ENCODE measurements around the gene ALKBH5. TPM values are rescaled to one million over a fixed set of nuclear protein-coding genes. Genes with fewer than 3 reads are reported as not detected.

ALKBH5 gene
- total and polyA plus RNA-seq, 9 of the 15 experiments (the other 6 are each of a cell fraction or from before 2014, with no cell fraction given) = 11.4 to 70.0 (median 47.4) TPM

- no peak for TF ChIP-seq ILK (tag; IDR thresholded peaks at IDR 0.05; ENCODE audit: borderline replicate concordance, low read depth)
Measured at GRCh38 chr17:18257982-18258355, 74.3 kb downstream of the ALKBH5 start (continued).

- DNase-seq (ENCODE audit: extremely low read depth in 1 of 4, low spot score in 3 of 4) (peak; percentile 55 to 71 (median 66)), ATAC-seq (peak; percentile 77), FAIRE-seq (no peak)
- H2AFZ ChIP-seq (ENCODE audit: low read depth, low read length) = peak within 1 kb of the TSS; percentile 95
- in situ Hi-C loops (cut with MboI) (no loop called here), intact Hi-C loops (cut with micrococcal nuclease) (no loop called here)
- no peaks in the 10 kb centered on the region for H4K20me1 ChIP-seq (replicated peaks; ENCODE audit: control insufficient read depth, insufficient read depth, low read length)
- H3K9ac ChIP-seq (ENCODE audit: insufficient read depth in 1 of 2, low read depth in 2 of 2, low read length in 2 of 2) = peak within 1 kb of the TSS; percentile 71 to 93
- H3K9me3 ChIP-seq (replicated peaks; ENCODE audit: control insufficient read depth, insufficient read depth, low read depth, low read length) = no peaks in the 10 kb centered on the region
- no peaks in the 10 kb centered on the region for H3K9me1 ChIP-seq (ENCODE audit: control insufficient read depth, insufficient read depth, low read length)
- ChIA-PET POLR2A (interaction anchor here (0.6 to 2.6 kb wide), 7 partner anchors 8 to 608 kb away, joined by 3 to 9 read pairs (median 3); partner anchors contain the start of genes SMCR8 and TOP3A), CTCF (ENCODE audit: low intra/inter-chr PET ratio) (no interaction called here)
- peak within 1 kb of the TSS; percentile 80 for H3K27ac ChIP-seq (ENCODE audit: extremely low read depth, low read depth, low read length)
- peaks cover 18 to 65% of the 10 kb centered on the region in 2 experiments; a peak in 4 of 5 replicates for H3K4me1 ChIP-seq (replicated peaks in 1 of 2; ENCODE audit: control insufficient read depth in 2 of 2, insufficient read depth in 2 of 2, low read length in 2 of 2)
- under 1% methylated on average over 18 of the region's 71 CpGs for WGBS (ENCODE audit: insufficient coverage, low coverage, missing lambda C conversion rate)
- BruUV-seq (replicated peaks) = no TSS peak
- H3K4me3 ChIP-seq = peak within 1 kb of the TSS; percentile 85
- H3K27me3 ChIP-seq (ENCODE audit: control insufficient read depth in 2 of 2, insufficient read depth in 2 of 2, low read length in 2 of 2) = no peaks in the 10 kb centered on the region
- H3K79me2 ChIP-seq (ENCODE audit: control insufficient read depth, insufficient read depth, low read length) = peaks cover 23% of the 10 kb centered on the region
- peaks cover 21% of the 10 kb centered on the region; the same call in 1 of the 3 replicates for H3K36me3 ChIP-seq (ENCODE audit: control insufficient read depth, insufficient read depth, low read length)
- peak within 1 kb of the TSS; percentile 91 for H3K4me2 ChIP-seq (ENCODE audit: insufficient read depth, low read length)
- TF ChIP-seq ID3 (CRISPR knock-in tag; IDR thresholded peaks at IDR 0.05) = no peak
- TF ChIP-seq ID3 (tag; IDR thresholded peaks at IDR 0.05) = no peak
- TF ChIP-seq GATA2 (CRISPR knock-in tag; IDR thresholded peaks at IDR 0.05) = no peak
- no peak for TF ChIP-seq RBM15 (IDR thresholded peaks at IDR 0.05; ENCODE audit: insufficient read depth, low read length)
- no peak for TF ChIP-seq RREB1 (CRISPR knock-in tag; IDR thresholded peaks at IDR 0.05)
- TF ChIP-seq DNMT1 (IDR thresholded peaks at IDR 0.05) = no peak
- TF ChIP-seq EP400 (IDR thresholded peaks at IDR 0.05) = peak; percentile 13; the same call in 1 of the 2 replicates
- no peak for TF ChIP-seq ZNF311 (CRISPR knock-in tag; IDR thresholded peaks at IDR 0.05)
Measured at GRCh38 chr17:18258356-18259038, 74.9 kb downstream of the ALKBH5 start, which contains the start of gene FLII. TSS of gene FLII (minus strand) at chr17:18258738. CDS start at chr17:18258690, 48 bp downstream.
